Tibial nerve (tissue), 4 donors: ENCODE measurements around the gene MAPK10. TPM values are rescaled to one million over a fixed set of nuclear protein-coding genes. Genes with fewer than 3 reads are reported as not detected.

Source experiments
- DNase-seq, 2 donors: peaks; one replicate each; pipeline ENCODE4 v3.0.0-alpha.2; 2019; ENCODE audit warnings: low spot score in 2 of 2
- H3K27ac ChIP-seq, 4 donors: fragments of 200-600 bp; sonication (generic) in 3 of 4; one replicate each; pipeline ENCODE4 v1.5.1; 2017 to 2019; ENCODE audit warnings: mild to moderate bottlenecking in 1 of 4
- H3K27me3 ChIP-seq, 2 donors: fragments of 200-600 bp; sonication (generic) in 1 of 2; one replicate each; pipeline versions ENCODE4 v1.5.1 to v1.6.0; 2017 to 2019
- H3K36me3 ChIP-seq, 3 donors: fragments of 200-600 bp; sonication (generic); one replicate each; pipeline ENCODE4 v1.5.1; 2018 to 2019
- H3K4me1 ChIP-seq, 4 donors: fragments of 200-600 bp; sonication (generic) in 3 of 4; one replicate each; pipeline ENCODE4 v1.5.1; 2017 to 2019
- H3K4me3 ChIP-seq, 4 donors: fragments of 200-600 bp; sonication (generic) in 3 of 4; one replicate each; pipeline ENCODE4 v1.5.1; 2017 to 2019; ENCODE audit warnings: mild to moderate bottlenecking in 1 of 4, moderate library complexity in 1 of 4
- H3K9me3 ChIP-seq, 4 donors: fragments of 200-600 bp; sonication (generic) in 3 of 4; one replicate each; pipeline ENCODE4 v1.5.1; 2017 to 2019
- CTCF ChIP-seq, 5 experiments: fragments of 200-600 bp in 3 of 5; fragments of 450-650 bp in 2 of 5; sonication (generic) in 3 of 5; IDR thresholded peaks; one replicate each; pipeline ENCODE4 v1.5.1; 2016 to 2019; ENCODE audit warnings: antibody characterized with exemption in 5 of 5, mild to moderate bottlenecking in 3 of 5, moderate library complexity in 2 of 5
- EP300 ChIP-seq, 2 donors: sonication (generic); formaldehyde crosslinking; IDR thresholded peaks; one replicate each; pipeline ENCODE4 v1.6.1; 2017; ENCODE audit warnings: antibody characterized with exemption in 2 of 2, mild to moderate bottlenecking in 1 of 2
- POLR2A ChIP-seq, 2 donors: fragments of 450-650 bp; IDR thresholded peaks; one replicate each; pipeline ENCODE4 v1.6.1; 2017; ENCODE audit warnings: antibody characterized with exemption in 2 of 2, mild to moderate bottlenecking in 2 of 2, moderate library complexity in 2 of 2
- WGBS, 2 donors: methylation state at CpG; one replicate each; pipeline ENCODE4 v1.1.5; 2018; 5-methylcytosine and 5-hydroxymethylcytosine counted together
- small RNA-seq: library from RNA; depleted of rRNA; stranded (forward); fragments of <200 nt; gene quantifications from one replicate; pipeline ENCODE3, GENCODE V24; 2016
- total RNA-seq, 4 donors: library from RNA; depleted of rRNA; stranded (reverse); fragments of >200 nt; gene quantifications; one replicate each; pipeline ENCODE4 v1.1.0, GENCODE V29; 2016

The MAPK10 gene
- total RNA-seq, 4 donors from 2014 or later, result 20.7 to 34.5 (median 28.0) TPM

GRCh38 chr4:85942107-85942506, 417.7 kb downstream of the MAPK10 start:
- no peaks in the 10 kb centered on the region for H3K9me3 ChIP-seq
- H3K36me3 ChIP-seq, result peaks cover 0 to 8% (median 0%) of the 10 kb centered on the region in 3 donors
- H3K27me3 ChIP-seq, result no peaks in the 10 kb centered on the region
- WGBS, 2 donors, result 69 to 90% methylated on average over 5 of the region's 5 CpGs
- no peak for DNase-seq
- no peak overlapping the region for H3K27ac ChIP-seq
- H3K4me3 ChIP-seq, result no peak overlapping the region
- H3K4me1 ChIP-seq, result no peaks in the 10 kb centered on the region
- TF ChIP-seq POLR2A (IDR thresholded peaks at IDR 0.05), result no peak
- no peak for TF ChIP-seq EP300 (IDR thresholded peaks at IDR 0.05)
- no peak for TF ChIP-seq CTCF (IDR thresholded peaks at IDR 0.05)

DNA sequence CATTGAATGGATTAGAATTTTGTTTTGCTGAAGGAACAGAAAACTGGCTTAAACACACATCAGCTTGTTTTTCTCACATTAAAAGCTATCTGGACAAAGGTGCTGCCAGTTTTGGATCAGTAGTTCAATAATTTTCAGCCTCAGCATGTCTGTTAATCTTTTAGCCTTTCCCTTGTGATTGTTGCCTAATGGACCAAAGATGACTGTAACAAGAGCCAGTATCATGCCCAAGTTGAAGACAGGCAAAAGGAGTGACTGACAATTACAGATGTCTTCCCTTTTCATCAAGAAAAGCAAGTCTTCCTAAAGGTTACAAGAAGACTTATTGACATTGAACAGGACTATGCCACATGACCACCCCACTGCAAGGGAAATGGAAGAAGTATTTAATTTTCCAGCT, 419.7 kb downstream of the MAPK10 start:
- Histone ChIP-seq H3K4me3 (no peak overlapping the region), H3K27ac (no peak overlapping the region), H3K27me3 (no peaks in the 10 kb centered on the region), H3K36me3 (peaks cover 0 to 8% (median 0%) of the 10 kb centered on the region in 3 donors), H3K9me3 (no peaks in the 10 kb centered on the region), H3K4me1 (no peaks in the 10 kb centered on the region)
- DNase-seq, result no peak
- TF ChIP-seq EP300 (IDR thresholded peaks at IDR 0.05) (no peak), CTCF (IDR thresholded peaks at IDR 0.05) (no peak), POLR2A (IDR thresholded peaks at IDR 0.05) (no peak)

Small RNA genes lying within 50 kb of the gene (small RNA-seq; reads per million reads assigned to genes)
- not detected for gene RN7SKP96

Other genes starting within 250 kb of the MAPK10 start
- gene PTPN13, start 234.3 kb upstream of the MAPK10 start, total RNA-seq, result 100 to 1,000 TPM in 1 of 4 donors, 10 to 100 TPM in 3; 86.4 to 113 (median 92.6) TPM